ENCODE measurements around the gene AGAP1.
"Not testable (repeated sequence)": the region's sequence is repeated elsewhere in the genome, so short reads cannot be mapped to it uniquely, and the experiment has no call there.

The AGAP1 gene

GRCh38 chr2:236086971-236087465 is 593.2 kb downstream of the AGAP1 start:
- no peak for DNase-seq

- no peak for DNase-seq
Observed at GRCh38 chr2:236088368-236089057, 594.7 kb downstream of the AGAP1 start.

- no peak for DNase-seq
Observed at GRCh38 chr2:236089271-236090026, 595.6 kb downstream of the AGAP1 start.

- DNase-seq, result no peak
Observed at GRCh38 chr2:236090027-236090382, 596.2 kb downstream of the AGAP1 start.

- DNase-seq, result not testable (repeated sequence)
Observed at GRCh38 chr2:236090826-236091225, 597.0 kb downstream of the AGAP1 start.

- DNase-seq, result no peak
Observed at GRCh38 chr2:236092714-236093113, 598.9 kb downstream of the AGAP1 start.

GRCh38 chr2:236093134-236093533 is 599.3 kb downstream of the AGAP1 start:
- no peak for DNase-seq

- DNase-seq, result no peak
Observed at GRCh38 chr2:236095504-236095903, 601.7 kb downstream of the AGAP1 start.

GRCh38 chr2:236101311-236101950 is 607.6 kb downstream of the AGAP1 start:
- DNase-seq, result no peak

- no peak for DNase-seq
Observed at GRCh38 chr2:236102971-236103370, 609.1 kb downstream of the AGAP1 start.

GRCh38 chr2:236103981-236104380 is 610.1 kb downstream of the AGAP1 start:
- no peak for DNase-seq

- DNase-seq, result no peak
Observed at GRCh38 chr2:236105955-236106607, 612.2 kb downstream of the AGAP1 start.

- DNase-seq, result no peak
Observed at GRCh38 chr2:236106761-236107160, 612.9 kb downstream of the AGAP1 start.

GRCh38 chr2:236107536-236107935 is 613.7 kb downstream of the AGAP1 start:
- DNase-seq, result no peak

- no peak for DNase-seq
Observed at GRCh38 chr2:236107942-236108625, 614.2 kb downstream of the AGAP1 start.

GRCh38 chr2:236109061-236109460 is 615.2 kb downstream of the AGAP1 start:
- DNase-seq, result no peak

GRCh38 chr2:236109473-236109872 is 615.6 kb downstream of the AGAP1 start:
- DNase-seq, result no peak

GRCh38 chr2:236112466-236112865 is 618.6 kb downstream of the AGAP1 start:
- DNase-seq, result no peak

GRCh38 chr2:236113425-236113824 is 619.6 kb downstream of the AGAP1 start:
- DNase-seq, result no peak

GRCh38 chr2:236113948-236114347 is 620.1 kb downstream of the AGAP1 start:
- DNase-seq, result no peak

- no peak for DNase-seq
Observed at GRCh38 chr2:236114959-236115358, 621.1 kb downstream of the AGAP1 start.

GRCh38 chr2:236117401-236117800 is 623.6 kb downstream of the AGAP1 start:
- DNase-seq, result no peak

GRCh38 chr2:236117861-236118269 is 624.0 kb downstream of the AGAP1 start:
- no peak for DNase-seq
